NCI-H1105 (cell line): Measurements from ENCODE around the gene CLASP2.
"Not testable (repeated sequence)": the region's sequence is repeated elsewhere in the genome, so short reads cannot be mapped to it uniquely, and the experiment has no call there.

ENCODE experiments used
- DNase-seq: peaks from one replicate; lab custom pipeline; 2025; lab: John Stamatoyannopoulos, UW

Gene CLASP2

DNA sequence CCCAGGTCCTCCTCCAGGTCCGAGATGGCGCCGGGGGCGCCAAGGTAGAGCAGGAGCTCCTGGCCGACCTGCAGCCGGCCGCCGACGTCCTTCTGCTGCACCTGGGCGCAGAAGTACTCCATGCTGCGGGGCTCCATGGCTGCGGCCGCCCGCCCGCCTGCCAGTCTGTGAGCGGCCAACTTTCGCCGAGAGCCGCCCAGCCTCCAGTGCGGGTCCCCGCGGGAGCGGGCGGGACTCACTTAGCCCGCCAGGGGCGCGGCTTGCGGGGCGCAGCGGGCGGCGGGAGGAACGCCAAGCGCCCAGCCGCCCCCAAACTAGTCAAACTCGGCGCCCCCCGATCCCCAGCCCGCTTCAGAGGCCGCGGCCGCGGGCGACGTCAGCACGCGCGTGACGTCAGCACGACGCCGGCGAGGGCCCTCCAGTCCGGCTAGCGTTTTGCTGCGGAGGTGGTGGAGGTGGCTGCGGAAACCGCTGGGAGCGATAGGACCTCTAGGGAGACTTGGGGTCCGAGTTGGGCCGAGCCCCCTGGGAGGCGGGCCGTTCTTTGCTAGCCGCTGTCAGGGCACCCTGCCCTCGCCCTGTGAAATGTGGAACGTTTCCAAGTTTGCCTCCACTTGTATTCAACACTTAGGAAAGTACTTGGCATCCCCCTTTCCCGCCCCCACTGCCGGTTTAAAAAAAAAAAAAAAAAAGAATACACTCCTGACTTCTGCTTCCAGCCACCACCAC, at the start of gene CLASP2:
Gene CLASP2 (minus strand): TSS at position 389 of the 729 bp plus-strand sequence. CDS start 252 bp downstream, at position 137.
- peak; percentile 63 for DNase-seq

DNA sequence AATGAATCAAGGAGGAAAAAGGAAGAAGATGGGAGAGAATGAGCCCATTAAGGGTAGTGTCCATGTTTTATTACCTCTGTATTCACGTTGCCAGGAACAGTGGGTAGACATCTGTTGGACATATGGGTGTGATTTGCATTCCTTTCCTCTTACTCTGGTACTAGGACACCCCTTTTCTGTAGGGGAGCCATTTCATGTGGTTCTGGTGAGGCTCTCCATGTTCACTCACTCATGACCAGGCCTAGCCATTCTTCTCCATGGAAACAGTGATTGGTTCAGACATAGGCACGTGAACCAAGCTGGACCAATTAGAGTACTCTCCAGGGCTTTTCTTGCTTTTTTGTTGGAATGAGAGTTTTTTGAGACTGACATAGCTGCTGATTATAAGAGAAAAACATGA, 40.8 kb upstream of the CLASP2 start:
- DNase-seq, result no peak

DNA sequence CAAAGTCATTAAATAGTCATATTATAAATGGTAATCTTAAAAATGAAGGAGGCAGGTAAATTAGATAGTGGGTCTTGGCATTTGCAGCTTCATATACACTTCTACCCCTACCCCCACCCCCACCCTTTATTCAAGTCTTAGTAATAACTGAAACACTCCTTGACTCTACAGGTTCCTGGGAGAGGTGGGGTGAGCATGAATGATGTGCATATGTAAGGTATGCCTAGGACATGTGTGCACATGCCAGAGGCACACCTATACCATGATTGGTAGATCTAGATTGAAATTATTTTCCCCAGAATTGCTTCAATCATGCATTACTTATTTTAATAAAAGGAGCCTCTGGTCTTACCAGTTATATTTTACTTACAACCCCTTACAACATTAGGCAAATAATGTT, 40.2 kb upstream of the CLASP2 start:
- no peak for DNase-seq

DNA sequence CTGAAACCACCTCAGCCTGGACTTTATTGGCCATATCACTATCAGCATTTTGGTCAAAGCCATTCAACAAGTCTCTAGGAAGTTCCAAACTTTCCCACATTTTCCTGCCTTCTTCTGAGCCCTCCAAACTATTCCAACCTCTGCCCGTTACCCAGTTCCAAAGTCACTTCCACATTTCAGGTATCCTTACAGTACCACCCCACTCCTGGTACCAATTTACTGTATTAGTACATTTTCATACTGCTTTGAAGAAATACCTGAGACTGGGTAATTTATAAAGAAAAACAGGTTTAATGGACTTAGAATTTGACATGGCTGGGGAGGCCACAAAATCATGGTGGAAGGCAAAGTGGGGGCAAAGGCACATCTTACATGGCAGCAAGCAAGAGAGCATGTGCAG, 36.3 kb upstream of the CLASP2 start:
- not testable (repeated sequence) for DNase-seq

DNA sequence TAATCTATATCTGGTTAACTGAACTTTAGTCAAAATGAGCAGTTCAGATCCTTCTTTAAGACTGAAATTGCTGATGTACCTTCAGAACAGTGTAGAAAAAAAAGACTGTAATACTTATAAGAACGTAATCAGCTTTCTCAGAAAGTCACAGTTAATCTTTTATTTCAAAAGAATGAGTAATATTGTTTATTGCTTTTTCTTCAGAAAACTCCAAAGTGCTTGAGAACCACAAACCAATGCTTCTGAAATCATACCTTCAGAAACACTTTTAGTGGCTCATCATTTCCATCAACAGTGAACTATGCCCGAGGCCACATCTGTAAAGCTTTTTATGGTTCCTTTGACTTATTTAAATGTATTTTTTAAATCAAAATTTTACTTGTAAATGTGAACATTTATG, 33.3 kb upstream of the CLASP2 start:
- no peak for DNase-seq

DNA sequence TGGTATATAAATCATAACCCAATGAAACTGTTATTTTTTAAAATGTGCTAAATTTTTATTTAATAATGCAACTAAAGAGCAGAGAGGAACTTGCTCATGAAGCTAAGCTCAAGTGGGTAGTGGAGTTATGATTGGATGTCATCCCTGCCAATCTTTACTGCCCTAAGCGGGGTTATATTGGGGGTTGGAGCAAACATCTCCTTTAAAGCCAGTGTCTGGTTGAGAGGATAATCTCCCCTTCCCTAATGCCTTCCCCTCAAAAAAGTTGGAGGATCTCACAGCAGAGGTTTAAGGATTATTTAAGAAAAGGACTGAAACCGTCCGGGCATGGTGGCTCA, 32.1 kb upstream of the CLASP2 start:
- DNase-seq, result no peak

DNA sequence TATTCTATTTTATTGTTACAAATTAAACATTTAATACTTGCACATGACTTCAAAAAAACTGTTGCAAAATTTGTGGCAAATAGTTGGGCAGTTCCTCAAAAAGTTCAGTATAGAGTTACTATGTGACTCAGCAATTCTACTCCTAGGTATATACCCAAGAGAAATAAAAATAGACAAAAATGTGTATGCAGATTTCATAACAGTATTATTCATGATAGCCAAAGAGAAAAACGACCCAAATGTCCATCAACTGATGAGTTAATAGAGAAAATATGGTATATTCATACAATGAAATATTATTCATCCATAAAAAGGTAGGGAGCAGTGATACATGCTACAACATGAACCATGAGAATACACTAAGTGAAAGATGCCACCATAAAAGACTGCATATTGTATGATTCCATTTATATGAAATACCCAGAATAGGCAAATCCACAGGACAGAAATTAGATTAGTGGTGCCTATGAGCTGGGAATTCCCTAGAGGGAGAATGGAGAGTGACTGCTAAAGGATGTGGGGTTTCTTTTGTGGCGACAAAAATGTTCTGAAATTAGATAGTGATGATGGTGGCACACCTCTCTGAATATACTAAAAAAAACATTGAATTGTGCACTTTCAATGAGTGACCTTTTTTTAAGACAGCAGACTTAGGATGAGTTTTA, 31.6 kb upstream of the CLASP2 start:
- DNase-seq, result no peak

DNA sequence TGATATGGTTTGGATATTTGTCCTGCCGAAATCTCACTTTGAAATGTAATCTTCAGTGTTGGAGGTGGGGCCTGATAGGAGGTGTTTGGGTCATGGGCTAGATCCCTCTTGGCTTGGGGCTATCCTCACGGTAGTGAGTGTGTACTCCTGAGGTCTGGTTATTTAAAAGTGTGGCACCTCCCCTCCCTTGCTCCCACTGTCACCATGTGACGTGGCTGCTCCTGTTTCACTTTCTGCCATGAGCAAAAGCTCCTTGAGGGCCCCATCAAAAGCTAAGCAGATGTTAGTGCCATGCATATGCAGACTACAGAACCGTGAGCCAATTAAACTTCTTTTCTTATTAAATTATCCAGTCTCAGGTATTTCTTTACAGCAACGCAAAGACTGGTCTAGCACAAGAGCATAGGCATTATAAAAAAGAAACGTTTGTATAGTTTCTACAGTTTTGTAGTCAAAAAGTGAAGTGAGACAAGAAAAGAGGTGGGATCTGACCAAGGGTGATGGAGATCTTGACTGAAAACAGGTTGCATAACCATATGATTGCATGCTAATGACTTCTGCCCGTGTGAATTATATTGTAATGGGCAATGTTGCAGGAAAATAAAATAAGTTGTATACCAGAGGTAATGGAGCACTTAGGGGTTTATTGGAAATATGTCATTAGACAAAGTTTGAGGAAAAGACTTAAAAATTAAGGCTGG, 28.5 kb upstream of the CLASP2 start:
- no peak for DNase-seq

DNA sequence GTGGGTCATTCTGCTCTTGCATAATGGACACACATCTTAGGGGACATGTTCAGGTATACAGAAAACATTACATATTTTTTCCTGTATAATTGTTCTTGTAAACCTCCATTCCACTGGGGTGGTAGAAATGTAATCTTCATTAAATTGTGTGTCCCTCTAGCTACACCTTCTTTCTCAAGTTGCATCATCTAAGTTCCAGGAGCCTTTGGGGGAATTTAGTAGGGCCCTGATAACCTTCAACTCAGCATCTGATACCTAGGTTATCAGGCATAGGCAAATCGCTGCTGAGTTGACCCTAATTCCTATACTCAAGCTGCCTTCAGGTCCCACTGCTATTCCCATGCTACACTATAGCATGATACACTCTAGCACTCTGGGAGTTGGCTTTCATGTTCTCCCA, 19.1 kb upstream of the CLASP2 start:
- no peak for DNase-seq

DNA sequence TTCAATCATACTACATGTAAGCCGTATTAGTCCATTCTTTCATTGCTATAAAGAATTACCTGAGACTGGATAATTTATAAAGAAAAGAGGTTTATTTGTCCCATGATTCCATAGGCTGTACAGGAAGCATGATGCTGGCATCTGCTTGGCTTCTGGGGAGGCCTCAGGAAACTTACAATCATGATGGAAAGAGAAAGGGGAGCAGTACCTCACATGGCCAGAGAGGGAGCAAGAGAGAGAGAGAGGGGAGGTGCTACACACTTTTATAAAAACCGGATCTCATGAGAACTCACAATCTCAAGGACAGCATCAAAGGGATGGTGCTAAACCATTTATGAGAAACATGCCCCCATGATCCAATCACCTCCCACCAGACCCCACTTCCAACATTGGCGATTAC, 14.3 kb upstream of the CLASP2 start:
- no peak for DNase-seq

DNA sequence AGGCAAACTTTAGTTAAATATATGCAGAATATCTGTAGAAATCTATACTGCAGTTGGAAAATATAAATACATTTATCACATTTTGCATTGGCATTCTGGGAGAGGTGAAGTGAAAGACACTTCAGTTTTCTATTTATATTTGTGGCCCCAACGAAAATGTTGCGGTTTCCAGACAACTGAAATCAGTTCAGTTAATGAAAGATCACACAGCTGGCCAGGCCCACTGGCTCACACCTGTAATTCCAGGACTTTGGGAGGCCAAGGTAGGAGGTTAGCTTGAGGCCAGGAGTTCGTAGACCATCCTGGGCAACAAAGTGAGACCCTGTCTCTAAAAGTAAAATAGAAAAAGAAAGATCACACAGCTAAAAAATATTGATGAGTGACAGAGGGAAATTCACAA, 11.9 kb upstream of the CLASP2 start:
- DNase-seq, result no peak

DNA sequence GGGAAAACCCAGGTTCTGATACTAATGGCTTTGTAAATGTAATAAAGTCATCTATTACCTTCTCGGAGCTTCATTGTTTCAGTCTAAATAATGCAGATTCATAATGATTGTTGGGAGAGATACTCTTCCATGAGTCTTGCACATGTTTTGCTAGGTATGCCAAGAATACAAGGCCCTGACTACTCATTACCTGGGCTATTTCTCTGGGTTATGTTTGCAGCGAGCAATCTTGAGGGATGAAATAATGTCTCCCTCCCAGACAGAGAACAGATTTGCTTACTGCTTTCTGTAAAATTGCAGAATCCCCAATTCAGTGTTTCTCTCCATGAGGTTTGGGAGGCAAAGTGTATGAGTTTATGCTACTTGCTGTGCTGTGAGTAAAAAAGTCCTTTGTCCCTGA, 6.2 kb upstream of the CLASP2 start:
- DNase-seq, result no peak

DNA sequence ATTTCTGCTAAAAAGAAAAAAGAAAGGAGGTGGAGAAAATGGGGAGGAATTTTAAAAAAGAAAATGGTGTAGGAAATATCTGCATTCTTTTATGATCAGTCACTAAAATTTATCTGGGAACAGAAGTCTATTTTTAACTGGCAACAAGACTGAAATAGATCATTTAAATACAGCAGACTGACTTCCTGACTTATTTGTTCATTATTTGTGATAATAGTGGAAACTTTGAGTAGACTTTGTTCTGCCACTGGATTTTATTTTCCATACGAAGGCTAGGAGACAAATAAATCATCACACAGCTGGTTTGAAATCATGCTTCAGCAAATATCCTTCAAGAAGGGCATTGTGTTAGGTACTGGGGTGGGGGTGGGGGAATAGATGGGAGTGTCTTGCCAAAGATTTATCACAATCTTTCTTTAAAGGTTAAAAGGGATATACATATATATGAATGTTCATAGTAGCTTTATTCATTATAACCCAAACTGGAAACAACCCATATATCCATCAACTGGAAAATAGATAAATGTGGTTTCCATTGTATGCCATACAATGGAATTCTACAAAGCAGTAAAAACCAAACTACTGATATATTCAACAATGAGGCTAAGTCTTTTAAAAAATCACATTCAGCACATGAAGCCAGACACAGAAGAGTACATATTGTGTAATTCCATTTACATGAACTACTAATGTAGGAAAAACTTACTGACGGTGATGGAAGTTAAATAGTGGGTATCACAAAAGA, 4.7 kb upstream of the CLASP2 start:
- no peak for DNase-seq

DNA sequence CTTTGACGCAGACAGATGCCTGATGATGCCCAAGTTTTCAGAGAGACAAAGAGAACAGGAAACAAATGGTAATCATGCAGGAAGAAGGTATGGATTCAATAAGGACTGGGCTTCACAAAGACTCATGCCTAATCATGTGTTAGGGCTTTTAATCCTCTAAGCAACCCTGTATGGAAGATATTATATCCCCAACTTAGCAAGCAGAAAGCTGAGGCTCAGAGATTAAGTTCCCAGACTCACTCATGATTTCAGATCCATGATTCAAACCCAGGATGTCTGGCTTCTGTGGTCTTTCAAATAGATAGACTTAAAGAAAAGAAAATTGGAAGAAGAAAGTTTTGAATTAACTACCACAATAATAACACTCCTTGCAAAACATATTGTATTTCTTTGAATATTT, 4.1 kb upstream of the CLASP2 start:
- DNase-seq, result no peak

DNA sequence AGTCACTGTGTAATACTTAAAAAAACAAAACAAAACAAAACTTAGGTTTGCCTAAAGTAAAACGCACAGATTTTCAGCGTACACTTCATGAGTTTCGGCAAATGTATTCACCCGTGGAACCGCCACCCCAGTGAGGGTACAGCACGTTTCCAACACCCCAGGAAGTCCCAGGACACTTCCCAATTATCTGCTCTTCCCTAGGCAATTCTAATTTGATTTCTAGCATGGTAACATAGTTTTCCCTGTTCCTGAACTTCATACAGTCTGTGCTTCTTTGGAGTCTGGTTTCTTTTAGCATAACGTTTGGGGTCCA, 497 bp upstream of the CLASP2 start:
- DNase-seq, result no peak

DNA sequence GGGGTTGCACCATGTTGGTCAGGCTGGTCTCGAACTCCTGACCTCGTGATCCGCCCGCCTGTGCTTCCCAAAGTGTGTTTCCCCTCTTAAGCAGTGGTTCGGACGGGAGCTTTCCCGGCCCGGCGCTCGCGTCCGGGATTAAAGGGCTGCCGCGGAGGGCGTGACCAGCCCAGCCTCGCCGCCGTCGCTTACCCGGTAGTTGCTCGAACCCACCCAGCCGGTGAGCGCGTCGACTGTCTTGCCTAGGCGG, 513 bp downstream of the CLASP2 start:
- no peak for DNase-seq

DNA sequence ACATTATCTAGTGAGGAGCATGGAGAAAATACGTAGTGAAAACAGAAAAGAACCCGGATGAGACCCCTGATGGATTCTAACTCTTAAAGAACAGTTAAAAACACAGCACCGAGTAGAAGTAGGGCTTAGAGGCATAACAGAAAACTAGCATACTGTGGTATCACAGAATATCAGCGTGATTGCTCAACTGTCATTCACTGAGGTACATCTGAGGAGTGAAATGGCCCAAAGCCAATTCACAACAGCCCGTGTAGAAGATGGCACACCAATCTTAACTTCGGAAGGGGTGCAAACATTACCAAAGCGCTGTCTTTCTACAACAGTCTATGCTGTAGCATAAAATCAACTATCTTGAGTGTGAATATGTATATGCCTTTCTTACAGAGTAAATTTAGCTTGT, 1.8 kb downstream of the CLASP2 start:
- no peak for DNase-seq

DNA sequence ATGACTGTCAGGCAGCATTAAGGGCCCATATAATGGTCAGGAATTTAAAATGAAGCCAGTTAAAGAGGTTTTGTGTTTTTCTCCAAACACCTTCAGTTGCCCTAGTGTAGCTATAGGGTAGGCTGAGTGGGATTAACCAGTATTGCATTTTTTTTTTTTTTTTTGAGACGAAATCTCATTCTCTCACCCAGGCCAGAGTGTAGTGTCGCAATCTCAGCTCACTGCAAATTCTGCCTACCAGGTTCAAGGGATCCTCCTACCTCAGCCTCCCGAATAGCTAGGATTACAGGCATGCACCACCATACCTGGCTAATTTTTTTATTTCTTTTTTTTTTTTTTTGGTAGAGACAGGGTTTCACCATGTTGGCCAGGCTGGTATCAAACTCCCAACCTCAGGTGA, 7.0 kb downstream of the CLASP2 start:
- no peak for DNase-seq

DNA sequence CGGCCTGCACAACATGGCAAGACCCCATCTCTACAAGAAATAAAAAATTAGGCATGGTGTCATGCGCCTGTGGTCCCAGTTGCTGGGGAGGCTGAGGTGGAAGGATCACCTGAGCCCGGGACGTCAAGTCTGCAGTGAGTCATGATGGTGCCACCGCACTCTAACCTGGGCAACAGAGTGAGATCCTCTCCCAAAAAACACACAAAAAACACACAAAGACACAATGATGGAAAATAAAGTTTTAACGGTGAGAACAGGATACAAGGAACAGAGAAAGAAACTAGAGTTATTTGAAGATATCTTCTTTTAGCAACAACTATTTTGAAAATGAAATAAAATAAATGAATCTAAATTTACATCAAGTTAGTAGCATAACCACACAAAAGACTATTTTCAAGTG, 12.0 kb downstream of the CLASP2 start:
- no peak for DNase-seq

DNA sequence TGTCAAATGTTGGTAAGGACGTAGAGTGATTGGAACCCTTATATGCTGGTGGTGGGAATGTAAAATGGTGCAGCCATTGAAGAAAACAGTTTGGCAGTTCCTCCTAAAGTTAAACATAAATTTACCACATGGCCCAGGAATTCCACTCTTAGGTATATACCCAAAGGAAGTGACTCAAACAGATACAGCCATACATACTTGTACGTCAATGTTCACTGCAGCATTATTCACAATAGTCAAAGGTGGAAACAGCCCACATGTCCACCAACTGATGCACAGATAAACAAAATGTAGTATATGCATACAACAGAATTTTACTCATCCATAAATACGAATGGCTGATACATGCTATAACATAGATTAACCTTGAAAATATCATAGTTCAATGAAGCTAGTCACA, 13.2 kb downstream of the CLASP2 start:
- DNase-seq, result no peak

DNA sequence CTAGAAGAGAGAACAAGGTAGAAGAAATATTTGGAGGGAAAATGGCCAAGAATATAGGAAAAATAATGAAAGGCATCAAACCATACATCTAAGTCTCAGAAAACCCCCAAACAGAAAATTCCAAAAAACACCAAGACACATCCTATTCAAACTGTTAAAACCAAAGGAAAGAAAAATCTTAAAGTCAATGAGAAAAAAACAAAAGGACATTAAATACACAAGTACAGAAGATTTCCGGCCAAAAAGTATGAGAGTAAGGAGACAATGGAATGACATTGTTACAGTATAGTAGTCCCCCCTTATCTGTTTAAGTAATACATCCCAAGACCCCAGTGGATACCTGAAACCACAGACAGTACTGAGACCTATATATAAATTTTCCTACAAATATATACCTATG, 18.8 kb downstream of the CLASP2 start:
- DNase-seq, result no peak

DNA sequence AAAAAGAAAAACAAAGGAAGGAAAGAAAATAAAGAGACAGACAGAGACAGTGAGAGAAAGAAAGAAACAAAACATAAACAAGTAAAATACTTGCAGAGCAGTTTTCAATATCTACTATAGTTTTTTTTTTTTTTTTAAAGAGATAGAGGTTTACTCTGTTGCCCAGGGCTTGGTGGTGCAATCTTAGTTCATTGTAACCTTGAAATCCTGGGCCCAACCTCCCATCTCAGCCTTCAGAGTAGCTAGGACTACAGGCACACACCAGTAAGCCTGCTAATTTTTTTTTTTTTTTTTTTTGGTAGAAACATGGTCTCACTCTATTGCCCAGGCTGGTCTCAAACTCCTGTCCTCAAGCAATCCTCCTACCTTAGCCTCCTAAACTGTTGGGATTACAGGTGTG, 23.1 kb downstream of the CLASP2 start:
- no peak for DNase-seq

DNA sequence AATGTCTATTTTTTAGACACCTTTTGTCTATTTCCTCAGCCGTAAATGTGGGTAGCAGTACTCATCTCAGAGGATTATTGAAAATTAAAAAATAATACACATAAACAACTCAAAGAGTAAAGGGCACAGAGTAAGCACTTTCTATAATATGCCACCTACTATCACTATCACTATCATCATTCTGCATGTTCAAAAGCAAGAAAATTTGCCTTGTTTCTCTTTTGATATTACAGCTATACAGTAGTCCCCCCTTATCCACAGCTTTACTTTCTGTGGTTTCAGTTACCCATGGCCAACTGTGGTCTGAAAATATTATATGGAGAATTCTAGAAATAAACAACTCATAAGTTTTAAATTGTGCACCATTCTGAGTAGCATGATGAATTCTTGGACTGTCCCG, 27.7 kb downstream of the CLASP2 start:
- DNase-seq, result no peak
